HG03571 (cell line): ENCODE measurements around the gene PNMT.
A peak's percentile ranks its signal among the peaks of the same experiment; 100 is the strongest.
"Not testable (repeated sequence)": the region's sequence is repeated elsewhere in the genome, so short reads cannot be mapped to it uniquely, and the experiment has no call there.

Experiments used
- ATAC-seq: cut with Tn5 transposase; IDR thresholded peaks from one replicate; pipeline ENCODE4 v1.9.1; 2021; ENCODE audit not compliant: unreplicated experiment

Gene PNMT

DNA sequence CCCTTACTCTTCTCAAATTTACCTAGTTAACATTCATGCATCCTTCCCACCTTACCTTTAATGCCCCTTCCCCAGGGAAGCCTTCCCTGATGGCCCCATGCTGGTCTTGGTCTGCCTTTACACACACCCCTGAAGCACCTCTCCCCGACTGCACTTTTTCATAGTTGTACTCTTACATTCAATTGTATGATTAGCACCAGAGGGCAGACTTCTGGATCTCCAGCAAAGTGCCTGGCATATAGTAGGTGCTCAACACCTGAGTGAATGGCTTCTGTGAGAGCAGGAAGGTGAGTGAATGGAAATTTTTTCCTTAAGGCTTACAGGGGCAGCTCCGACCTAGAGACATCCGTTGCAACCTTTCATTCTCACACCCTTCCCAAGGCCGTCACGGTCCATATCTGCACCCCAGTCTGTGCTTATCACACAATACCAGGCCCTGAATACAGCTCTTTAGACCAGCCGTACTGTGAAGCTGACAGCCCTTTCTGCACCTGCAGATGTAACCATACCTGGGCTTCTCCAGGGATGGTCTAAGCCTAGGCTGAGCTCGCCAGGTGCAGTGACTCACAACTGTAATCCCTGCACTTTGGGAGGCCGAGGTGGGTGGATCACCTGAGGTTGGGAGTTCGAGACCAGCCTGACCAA, 15.2 kb downstream of the PNMT start:
- ATAC-seq, result no peak

DNA sequence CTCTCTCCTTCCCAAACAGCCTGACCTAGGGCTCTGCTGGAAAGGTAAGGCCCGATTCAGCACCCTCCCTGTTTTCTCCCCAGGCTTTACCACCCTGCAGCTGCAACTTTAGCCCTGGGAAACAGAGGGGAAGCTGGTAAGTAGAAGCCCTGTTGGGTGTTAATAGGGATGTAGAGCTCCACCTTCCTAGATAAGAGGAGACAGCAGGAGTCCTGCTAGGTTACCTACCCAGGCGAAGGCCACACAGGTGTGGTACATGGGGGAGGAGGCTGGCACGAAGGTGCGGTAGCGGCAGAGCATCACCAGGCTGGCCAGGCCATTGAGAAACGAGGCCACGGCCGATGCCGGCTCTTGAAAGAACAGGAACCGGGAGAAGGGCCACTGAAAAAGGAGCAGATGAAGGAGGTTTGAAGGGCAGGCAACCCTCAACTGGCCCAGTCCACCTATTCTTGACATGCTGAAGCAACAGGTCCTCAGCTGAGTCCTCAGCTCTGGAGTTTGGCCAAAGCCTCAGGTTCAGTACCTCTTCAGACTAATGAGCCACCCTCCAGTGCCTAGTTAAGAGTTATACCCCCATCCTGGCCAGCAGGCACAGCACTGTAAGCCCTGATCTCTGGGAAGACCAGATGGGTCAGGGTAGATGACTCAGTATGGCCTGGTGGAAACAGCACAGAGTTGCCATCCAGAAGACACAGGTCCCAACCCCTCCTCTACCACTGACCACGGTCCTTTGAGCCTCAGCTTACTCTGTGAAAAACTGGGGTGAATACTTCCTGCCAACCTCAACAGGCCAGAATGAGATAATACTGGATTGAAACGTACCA, 16.3 kb downstream of the PNMT start:
- no peak for ATAC-seq

DNA sequence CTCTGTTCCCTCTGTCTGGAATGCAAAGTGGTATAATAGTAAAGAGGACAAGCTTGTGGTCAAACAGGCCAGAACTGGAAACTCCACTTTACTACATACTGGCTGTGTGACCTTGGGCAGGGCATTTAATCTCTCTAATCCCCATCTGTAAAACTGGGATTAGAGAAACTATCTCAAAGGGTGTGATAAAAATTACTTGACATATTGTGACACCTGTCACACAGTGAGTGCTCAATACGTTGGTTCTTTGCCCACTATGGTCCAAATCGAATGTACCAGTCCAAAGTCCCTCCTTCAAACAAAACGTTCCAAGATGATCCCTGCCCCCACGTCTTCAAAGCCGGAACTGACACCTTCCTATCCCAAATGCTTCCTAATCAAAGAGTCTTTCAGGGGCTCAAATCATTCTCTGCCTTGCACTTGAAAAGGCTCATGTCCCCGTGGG, 18.9 kb downstream of the PNMT start:
- no peak for ATAC-seq

DNA sequence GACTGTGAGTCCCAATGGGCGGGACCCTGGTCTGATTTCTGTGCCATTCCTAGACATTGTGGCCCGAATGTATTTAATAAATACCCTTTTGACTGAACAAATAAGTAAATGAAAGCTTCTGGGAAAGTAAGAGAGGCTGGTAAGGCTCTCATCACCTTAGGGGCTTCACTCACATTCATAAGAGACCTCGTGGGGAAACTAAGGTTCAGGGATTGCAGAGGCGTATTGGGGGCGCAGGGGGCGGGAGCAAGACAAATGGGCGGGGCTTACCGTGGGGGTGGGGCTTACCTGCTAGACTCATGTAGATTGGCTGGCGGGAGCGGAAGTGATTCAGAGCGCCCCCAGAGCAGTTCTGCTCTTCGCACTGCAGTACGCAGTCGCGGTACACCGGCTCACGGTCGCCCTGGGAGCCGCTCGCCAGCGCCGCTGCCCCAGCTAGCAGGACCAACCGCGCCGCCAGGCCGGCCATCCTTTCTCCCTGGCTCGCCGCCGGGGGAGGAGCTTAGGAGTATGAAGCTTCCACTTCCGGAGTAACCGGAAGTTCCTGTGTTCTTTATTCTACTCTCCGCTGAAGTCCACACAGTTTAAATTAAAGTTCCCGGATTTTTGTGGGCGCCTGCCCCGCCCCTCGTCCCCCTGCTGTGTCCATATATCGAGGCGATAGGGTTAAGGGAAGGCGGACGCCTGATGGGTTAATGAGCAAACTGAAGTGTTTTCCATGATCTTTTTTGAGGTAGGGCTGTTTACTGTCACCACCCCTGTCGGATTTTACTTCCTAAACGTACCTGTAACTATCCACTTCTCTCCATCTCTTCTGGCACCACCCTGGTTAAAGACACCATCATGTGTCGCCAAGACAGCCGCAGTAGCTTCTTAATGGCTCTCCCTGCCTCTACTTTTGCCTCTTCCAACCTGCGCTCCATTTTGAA, 19.6 kb downstream of the PNMT start, which contains the start of gene PGAP3:
TSS of gene PGAP3 (minus strand) at position 512 of the 929 bp plus-strand sequence. CDS start at position 469, 43 bp downstream.
- peak; percentile 89 for ATAC-seq

DNA sequence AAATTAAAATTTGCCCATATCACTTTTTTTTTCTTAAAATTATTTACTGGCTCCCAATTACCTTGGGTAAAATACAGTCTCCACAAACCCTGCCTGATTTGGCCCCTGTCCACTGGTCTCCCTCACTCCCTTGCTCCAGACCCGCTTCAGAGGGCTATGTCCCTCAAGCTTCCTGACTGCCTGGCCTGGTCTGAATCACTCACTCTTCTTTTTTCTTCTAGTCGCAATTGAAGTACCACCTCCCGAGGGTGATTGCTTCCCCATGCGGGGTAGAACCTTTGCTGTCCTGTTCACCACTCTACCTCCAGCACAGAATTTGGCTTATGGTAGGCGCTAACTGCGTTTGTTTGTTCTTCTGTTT, 20.2 kb downstream of the PNMT start:
- ATAC-seq, result no peak

DNA sequence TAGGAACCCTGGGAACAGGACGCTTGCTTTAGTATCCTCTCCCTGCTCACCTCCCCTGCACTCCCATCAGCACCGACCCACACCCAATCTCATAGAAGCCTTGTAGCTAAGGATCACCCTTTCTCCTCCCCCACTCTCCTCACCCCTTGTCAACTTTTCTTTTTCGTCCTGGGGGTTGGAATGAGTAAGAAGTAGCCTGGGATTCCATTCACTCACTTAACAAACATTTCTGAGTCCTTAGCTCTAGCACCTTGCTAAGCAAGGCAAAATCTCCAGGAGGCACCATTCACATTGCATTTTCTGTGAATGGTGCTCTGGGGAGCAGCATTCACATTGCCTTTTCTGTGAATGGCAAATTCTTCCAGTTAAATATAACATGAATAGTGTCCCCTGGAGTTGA, 20.7 kb downstream of the PNMT start:
- no peak for ATAC-seq

DNA sequence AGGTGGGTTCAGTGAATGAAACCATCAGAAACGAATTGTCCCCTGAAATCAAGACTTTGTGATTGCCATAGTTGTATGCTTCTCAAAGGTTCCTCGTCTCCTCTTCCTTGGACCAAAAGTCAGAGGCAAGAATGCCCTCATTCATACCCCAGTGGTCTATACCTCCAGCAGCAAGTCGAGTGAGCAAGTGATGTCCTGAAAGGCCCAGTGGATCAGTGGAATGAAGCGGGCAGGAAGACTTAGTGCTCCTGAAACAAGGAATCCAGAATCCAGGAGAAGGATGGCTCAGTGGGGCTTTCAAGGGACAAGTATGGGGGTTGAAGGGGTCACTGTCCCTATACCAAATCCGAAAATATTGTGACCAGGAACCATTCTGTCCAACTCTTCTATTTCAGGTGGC, 26.3 kb downstream of the PNMT start:
- no peak for ATAC-seq

DNA sequence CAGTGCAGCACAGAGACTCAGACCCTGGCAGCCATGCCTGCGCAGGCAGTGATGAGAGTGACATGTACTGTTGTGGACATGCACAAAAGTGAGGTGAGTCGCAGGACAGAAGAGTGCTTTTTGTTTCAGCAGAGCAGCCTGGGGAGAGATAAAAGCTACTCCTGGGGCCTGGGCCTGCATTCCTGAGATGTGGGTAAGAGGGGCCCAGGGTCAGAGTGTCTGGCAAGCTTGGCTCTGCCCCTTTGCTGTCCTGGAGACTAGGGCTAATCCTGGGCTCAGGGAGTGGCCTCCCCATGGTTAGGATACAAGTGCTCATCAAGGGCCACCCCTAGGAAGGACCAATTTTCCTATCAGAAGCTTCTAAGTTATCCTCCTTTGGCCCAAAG, 26.8 kb downstream of the PNMT start:
- no peak for ATAC-seq

DNA sequence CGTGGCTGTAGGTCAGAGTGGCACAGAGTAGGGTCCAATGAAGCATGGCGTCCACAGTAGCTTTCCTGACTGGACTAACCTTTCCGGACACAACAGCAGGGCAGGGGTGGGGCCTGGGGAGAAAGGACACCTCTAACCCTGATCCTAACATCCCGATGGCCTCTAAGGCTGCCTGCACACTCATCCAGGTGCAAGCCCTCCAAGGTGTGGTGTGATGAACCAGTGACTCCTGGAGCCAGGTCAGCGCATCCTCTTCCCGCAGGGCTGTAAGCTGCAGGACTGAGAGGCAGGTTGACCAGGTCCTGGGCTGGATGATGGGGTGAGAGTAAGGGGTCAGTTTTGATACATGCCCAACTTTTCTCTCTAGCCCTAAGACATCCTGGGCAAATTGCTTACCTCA, 28.5 kb downstream of the PNMT start:
- no peak for ATAC-seq

DNA sequence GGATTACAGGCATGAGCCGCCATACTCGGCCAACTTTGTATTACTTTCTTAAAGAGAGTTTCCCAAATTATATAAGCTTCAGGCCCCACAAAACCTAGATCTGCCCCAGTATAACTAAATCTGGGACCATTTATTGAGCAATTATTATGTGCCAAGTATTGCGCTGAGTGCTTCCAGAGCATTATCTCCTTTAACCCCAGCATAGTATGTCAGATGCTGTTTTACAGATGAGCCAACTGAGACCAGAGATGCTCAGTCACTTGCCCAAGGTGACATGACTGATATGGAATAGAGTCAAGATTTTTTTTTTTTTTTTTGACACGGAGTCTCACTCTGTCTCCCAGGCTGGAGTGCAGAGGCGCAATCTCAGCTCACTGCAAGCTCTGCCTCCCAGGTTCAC, 29.7 kb downstream of the PNMT start:
- ATAC-seq, result no peak

DNA sequence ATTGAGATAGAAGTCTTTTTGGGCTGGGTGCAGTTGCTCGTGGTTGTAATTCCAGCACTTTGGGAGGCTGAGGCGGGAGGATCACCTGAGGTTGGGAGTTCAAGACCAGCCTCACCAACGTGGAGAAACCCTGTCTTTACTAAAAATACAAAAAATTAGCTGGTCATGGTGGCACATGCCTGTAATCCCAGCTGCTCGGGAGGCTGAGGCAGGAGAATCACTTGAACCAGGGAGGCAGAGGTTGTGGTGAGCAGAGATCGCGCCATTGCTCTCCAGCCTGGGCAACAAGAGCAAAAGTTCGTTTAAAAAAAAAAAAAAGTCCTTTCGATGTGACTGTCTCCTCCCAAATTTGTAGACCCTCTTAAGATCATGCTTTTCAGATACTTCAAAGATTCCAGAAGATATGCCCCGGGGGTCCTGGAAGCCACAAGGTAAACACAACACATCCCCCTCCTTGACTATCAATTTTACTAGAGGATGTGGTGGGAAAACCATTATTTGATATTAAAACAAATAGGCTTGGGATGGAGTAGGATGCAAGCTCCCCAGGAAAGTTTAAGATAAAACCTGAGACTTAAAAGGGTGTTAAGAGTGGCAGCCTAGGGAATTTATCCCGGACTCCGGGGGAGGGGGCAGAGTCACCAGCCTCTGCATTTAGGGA, 31.0 kb downstream of the PNMT start:
- not testable (repeated sequence) for ATAC-seq

DNA sequence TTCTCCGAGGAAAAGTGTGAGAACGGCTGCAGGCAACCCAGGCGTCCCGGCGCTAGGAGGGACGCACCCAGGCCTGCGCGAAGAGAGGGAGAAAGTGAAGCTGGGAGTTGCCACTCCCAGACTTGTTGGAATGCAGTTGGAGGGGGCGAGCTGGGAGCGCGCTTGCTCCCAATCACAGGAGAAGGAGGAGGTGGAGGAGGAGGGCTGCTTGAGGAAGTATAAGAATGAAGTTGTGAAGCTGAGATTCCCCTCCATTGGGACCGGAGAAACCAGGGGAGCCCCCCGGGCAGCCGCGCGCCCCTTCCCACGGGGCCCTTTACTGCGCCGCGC, 31.5 kb downstream of the PNMT start, which contains the start of gene ERBB2:
TSS of gene ERBB2 (plus strand) at position 247 of the 330 bp plus-strand sequence. CDS start 175 bp downstream, outside the sequence.
- ATAC-seq, result no peak

DNA sequence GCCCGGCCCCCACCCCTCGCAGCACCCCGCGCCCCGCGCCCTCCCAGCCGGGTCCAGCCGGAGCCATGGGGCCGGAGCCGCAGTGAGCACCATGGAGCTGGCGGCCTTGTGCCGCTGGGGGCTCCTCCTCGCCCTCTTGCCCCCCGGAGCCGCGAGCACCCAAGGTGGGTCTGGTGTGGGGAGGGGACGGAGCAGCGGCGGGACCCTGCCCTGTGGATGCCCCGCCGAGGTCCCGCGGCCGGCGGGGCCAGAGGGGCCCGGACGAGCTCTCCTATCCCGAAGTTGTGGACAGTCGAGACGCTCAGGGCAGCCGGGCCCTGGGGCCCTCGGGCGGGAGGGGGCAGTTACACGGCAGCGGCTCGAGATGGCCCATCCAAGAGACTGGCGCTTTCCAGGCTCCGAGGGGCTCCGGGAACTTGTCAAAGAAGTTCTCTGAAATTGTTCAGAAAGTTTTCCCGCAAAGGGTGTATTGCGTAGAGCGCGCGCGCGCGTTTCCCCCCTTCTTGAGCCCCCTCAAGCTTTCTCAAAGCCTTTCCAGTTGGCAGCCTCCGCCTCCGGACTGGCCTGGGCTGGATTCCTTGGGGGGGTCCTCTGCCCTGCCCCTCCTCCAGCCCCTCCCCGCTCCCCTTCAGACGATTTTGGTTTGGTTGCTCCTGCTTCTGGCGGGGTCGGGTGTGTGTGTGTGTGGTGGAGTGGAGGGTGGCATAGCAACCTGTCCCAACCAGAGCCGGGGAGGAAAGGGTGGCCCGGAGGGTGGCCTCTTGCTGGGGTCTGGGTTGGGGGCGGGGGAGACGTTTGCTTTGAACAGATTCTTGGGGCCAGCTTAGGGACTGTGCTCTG, 32.1 kb downstream of the PNMT start:
- no peak for ATAC-seq

DNA sequence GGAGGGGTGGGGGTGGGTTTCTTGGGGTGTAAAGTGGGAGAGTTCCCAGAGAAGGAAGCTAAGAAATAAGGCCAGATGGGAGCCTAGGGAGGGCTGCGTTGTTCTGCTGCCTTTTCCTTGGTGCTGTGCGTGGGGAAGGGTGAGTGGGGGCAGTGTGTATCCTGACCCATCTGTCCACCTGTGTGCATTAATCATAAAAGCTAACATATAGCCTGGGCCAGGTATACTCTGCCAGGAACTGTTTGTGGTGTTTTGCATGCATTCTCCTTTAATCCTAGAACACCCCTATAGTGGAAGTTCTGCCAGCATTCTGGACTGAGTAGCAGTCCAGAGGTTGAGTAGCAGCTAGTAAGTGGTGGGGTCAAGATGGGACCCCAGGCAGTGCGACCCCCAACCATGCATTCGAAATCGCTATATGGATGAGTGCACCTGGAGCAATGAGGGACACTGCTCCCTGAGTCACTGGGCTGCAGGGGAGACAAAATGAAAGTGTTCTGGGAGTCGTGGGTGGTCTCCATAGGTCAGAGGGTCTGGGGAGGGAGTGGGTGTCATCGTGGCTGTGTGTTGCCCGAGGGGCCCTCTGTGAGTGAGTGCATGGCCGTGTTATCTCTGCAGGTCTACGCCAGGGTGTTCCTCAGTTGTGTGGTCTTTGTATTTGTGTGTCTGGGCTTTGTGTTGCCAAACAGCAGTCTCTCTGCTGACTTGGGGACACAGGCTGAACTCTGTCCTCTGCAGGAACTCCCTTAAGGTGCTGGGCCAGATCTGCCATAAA, 32.9 kb downstream of the PNMT start:
- ATAC-seq, result no peak

DNA sequence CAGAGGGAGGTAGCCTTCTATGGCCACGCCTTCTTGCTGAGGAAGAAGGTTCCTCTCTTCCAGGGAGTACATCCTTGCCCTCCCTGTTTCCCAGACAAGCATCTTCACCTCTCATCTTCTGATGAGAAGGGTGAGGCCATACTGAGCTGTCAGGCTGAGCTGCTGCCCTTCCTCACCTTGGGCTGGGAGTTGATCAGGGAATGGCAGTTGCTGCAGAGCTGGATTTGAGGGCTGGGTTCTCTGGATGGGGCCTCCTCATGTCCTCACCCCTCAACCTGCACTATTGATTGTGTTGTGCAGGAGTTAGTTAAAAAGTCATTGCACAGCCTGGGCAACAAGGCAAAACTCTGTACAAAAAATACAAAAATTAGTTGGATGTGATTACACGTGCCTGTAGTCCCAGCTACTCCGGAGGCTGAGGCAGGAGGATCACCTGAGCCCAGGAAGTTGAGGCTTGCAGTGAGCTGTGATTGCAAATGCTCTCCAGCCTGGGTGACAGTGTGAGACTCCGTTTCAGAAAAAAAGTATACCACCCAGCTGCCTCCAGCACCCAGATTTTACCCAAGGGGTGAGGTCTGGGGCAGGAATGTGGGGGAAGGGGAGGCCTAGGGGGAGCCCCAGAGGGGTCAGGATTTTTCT, 33.6 kb downstream of the PNMT start:
- no peak for ATAC-seq

DNA sequence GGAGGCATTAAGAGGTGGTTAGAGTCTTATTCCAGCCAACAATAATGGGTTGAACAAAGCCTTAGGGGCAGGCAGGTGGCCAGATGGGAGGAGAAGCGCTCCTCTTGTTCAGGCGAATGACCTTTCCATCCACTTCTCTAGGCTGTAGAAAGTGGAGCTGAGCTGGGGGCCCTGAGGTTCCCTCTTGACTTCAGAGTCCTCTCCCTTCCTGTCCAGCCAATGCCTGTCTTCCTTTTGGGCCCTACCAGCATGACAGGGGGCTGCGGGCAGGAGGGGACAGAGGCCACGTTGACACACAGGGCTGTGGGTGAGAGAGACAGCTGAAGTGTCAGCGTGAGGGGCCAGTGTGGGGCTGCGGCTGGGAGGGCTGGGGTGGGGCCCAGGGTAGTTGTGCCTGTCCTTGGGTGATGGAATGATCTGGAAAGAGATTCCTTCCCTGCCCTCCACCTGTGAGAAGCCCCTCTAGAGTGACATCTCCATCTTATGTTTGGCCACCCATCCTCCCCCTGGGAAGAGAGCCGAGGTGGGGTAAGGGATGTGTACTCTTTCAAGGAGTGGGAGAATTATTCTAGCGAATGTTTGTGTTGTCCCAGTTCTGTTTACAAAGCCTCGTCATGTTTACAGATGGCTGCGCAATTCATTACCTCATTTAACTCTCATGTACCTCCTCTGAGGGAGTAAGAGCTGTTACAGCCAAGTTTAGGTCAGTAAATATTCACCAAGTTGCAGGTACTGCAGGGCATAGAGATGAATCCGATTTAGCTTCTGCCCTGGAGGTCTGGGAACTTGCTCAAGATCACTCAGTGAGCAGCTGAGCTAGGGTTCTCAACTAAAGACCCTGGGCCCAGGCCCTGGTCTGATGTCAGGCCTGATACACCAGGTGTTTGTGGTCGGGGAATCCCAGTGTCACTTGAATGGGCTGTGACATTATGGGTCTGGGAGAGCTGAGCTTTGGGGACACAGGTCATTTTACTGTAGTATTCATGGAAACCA, 34.9 kb downstream of the PNMT start:
- no peak for ATAC-seq

DNA sequence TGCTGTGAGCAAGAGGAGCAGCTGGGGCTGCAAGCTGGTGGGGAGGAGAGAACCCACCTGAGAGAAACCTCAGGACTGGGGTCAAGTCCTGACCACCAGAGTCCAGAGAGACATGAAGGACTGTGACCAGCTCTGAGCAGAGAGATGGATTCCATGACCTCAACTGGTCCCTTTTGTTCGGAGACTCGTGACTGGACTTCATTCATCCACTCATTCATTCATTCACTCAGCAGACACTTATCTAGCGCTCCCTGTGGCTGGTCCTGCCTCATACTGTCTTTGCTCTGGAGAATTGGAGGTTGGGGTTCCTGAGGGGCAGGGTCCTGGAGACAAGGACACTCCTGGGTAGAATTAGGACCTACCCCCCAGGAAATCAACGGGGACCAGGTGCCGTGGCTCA, 35.7 kb downstream of the PNMT start:
- ATAC-seq, result no peak
